Nephron (organoid): ENCODE results near the gene ZNF24.

Source experiments
- H3K27ac Mint-ChIP-seq, 3 experiments: 2 replicates each; pipeline ENCODE4 v1.8.0; 2020; ENCODE audit warnings: mixed read lengths in 3 of 3, mild to moderate bottlenecking in 2 of 3, moderate library complexity in 1 of 3
- H3K27me3 Mint-ChIP-seq: 2 replicates; pipeline ENCODE4 v1.8.0; 2021; ENCODE audit warnings: low read depth, mild to moderate bottlenecking, moderate library complexity, mixed read lengths
- H3K36me3 Mint-ChIP-seq: 2 replicates; pipeline ENCODE4 v1.8.0; 2020; ENCODE audit warnings: low read depth, mixed read lengths
- H3K4me1 Mint-ChIP-seq: 2 replicates; pipeline ENCODE4 v1.8.0; 2020; ENCODE audit warnings: mixed read lengths
- H3K4me3 Mint-ChIP-seq, 3 experiments: 2 replicates each; pipeline ENCODE4 v1.8.0; 2020; ENCODE audit warnings: mild to moderate bottlenecking in 3 of 3, mixed read lengths in 3 of 3, moderate library complexity in 2 of 3
- H3K9me3 Mint-ChIP-seq: 2 replicates; pipeline ENCODE4 v1.8.0; 2020; ENCODE audit warnings: mixed read lengths
- TF ChIP-seq, protein P1 (sequence below), 3 experiments: fragments of 200-600 bp; sonication (generic); IDR thresholded peaks; one replicate each; pipeline ENCODE4 v1.5.0; 2021; ENCODE audit warnings: antibody characterized with exemption in 3 of 3; ENCODE audit not compliant: unreplicated experiment in 3 of 3

Gene ZNF24

DNA sequence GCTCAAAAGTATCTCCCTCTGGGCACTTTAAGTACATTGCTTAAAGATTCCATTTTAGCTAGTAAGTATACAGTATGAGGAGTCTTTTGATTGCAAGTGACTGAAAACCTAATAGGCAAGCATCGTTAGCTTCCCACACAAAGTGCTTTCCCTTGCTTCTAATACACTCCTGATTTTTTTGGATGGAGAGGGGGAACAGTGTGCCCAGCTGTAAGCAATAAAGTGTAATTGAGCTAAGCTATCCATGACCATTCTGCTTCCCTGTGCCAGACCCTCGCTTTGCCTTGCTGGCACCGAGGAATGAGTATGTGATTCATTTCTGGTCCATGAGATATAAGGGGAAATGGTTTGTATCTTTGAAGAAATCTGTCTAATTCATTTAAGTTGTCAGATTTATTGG lies 3.8 kb upstream of the ZNF24 start:
- Mint-ChIP-seq H3K4me1 (peaks cover 27% of the 10 kb centered on the region), H3K27ac (no peak overlapping the region), H3K36me3 (peaks cover 4% of the 10 kb centered on the region), H3K9me3 (peaks cover 11% of the 10 kb centered on the region), H3K27me3 (no peaks in the 10 kb centered on the region), H3K4me3 (no peak overlapping the region)
- TF ChIP-seq, protein P1, sequence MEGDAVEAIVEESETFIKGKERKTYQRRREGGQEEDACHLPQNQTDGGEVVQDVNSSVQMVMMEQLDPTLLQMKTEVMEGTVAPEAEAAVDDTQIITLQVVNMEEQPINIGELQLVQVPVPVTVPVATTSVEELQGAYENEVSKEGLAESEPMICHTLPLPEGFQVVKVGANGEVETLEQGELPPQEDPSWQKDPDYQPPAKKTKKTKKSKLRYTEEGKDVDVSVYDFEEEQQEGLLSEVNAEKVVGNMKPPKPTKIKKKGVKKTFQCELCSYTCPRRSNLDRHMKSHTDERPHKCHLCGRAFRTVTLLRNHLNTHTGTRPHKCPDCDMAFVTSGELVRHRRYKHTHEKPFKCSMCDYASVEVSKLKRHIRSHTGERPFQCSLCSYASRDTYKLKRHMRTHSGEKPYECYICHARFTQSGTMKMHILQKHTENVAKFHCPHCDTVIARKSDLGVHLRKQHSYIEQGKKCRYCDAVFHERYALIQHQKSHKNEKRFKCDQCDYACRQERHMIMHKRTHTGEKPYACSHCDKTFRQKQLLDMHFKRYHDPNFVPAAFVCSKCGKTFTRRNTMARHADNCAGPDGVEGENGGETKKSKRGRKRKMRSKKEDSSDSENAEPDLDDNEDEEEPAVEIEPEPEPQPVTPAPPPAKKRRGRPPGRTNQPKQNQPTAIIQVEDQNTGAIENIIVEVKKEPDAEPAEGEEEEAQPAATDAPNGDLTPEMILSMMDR (IDR thresholded peaks at IDR 0.05; ENCODE audit: unreplicated experiment in 3 of 3) = no peak

DNA sequence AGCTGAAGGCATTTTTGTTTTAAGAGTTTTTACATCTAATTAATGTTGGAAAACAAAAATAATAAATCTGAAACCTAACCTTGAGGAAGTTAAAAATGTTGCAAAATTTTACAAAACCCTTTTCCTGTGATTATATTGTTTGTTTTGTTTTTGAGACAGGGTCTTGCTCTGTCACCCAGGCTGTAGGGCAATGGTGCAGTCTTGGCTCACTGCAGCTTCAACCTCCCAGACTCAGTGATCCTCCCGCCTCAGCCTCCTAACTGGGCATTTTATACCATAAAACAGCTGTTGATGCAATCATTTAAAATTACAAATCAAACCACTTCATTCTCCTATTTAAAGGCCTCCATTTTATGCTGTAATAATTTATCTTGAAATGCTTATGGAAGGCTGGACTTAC lies 1.7 kb upstream of the ZNF24 start:
- no peaks in the 10 kb centered on the region for H3K9me3 Mint-ChIP-seq
- peak overlapping the region; percentile 99 for H3K4me3 Mint-ChIP-seq
- H3K36me3 Mint-ChIP-seq = no peaks in the 10 kb centered on the region
- H3K27me3 Mint-ChIP-seq = no peaks in the 10 kb centered on the region
- TF ChIP-seq, protein P1 (IDR thresholded peaks at IDR 0.05; ENCODE audit: unreplicated experiment in 3 of 3) = no peak
- peaks cover 33% of the 10 kb centered on the region for H3K4me1 Mint-ChIP-seq
- H3K27ac Mint-ChIP-seq = peak overlapping the region; percentile 95 to 99 (median 96)

DNA sequence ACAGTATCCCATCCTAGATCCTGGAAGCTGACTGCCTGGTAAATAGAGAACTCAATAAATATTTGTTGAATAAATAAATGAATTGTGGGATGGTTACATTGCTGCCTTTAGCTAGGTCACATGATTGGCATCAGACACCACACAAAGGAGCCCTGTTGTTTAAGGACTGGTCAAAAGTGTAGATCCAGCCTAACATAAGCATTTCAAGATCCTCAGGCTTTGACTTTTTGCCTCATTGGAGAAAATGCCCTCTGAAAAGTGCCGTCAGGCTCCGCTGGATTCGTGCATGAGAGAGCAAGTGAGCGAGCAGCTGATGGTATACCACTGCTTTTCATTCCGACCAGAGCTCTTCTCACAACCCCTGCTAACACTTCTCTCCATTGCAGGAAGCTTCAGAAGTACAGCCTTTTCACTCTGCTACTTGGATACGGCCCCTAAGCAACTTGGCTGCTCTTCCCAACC lies 1.3 kb upstream of the ZNF24 start:
- peaks cover 33% of the 10 kb centered on the region for H3K4me1 Mint-ChIP-seq
- TF ChIP-seq, protein P1 (IDR thresholded peaks at IDR 0.05; ENCODE audit: unreplicated experiment in 3 of 3) = no peak

DNA sequence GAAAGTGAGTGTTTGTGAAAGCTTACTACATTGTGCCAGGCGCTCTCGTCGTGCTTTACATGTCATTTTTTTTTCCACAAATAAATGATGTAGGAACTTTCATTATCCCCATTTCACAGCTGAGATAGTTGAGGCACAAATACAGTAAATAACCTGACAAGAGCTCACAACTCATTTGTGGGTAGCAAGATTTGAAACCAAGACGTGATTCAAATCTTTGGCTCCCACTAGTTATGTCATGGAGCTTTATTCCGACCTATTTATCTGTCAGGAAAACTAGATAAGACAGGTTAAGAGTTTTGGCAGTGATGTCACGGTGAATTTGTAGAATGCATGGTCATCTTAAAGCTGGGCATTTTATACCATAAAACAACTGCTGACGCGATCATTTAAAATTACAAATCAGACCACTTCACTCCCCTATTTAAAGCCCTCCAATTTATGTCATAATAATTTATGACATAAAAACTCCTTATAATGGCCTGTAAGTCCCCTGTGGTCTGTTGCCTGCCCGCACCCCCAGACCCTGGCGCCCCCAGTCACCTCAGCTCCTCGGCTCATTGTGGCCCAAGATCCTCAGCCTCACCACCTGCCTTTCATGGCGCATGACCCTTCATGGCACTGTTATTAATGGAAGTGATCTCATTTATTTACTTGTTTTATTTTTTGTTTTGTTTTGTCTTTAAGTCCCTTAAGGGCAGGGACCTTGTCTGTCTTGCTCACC lies 678 bp upstream of the ZNF24 start:
- Mint-ChIP-seq H3K9me3 (no peaks in the 10 kb centered on the region), H3K4me3 (peak overlapping the region; percentile 99), H3K27ac (peak overlapping the region; percentile 95 to 99 (median 96)), H3K4me1 (peaks cover 33% of the 10 kb centered on the region), H3K36me3 (peaks cover 10% of the 10 kb centered on the region), H3K27me3 (no peaks in the 10 kb centered on the region)
- TF ChIP-seq, protein P1 (IDR thresholded peaks at IDR 0.05; ENCODE audit: unreplicated experiment in 3 of 3) = no peak

More for the DNA sequence above, 1.3 kb upstream of the ZNF24 start:
- Mint-ChIP-seq H3K9me3 (no peaks in the 10 kb centered on the region), H3K27ac (peak overlapping the region; percentile 95 to 99 (median 96)), H3K36me3 (peaks cover 4% of the 10 kb centered on the region), H3K27me3 (no peaks in the 10 kb centered on the region), H3K4me3 (peak overlapping the region; percentile 99)

DNA sequence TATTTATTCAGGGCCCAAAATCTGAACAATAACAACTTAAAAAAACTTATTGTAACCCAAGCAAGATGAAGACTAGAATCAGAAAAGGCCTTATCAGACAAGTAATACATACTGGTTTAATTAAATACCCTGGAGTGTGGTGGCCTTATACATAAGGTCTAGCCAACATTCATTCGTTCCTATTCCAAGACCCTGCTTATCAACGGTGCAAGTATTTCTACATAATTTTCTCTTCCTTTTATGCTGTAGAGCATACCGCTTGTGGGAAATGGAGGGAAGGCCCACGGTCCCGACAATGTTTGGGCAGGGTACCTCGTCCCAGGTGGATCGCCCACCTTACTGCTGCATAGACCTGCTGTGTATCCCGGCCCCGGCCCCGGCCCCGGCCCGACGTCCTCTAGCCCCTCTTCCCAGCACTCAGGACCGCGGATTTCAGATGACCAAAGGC lies 708 bp downstream of the ZNF24 start:
- H3K9me3 Mint-ChIP-seq = no peaks in the 10 kb centered on the region
- H3K27me3 Mint-ChIP-seq = no peaks in the 10 kb centered on the region
- peaks cover 33% of the 10 kb centered on the region for H3K4me1 Mint-ChIP-seq
- peak overlapping the region; percentile 95 to 99 (median 96) for H3K27ac Mint-ChIP-seq
- H3K4me3 Mint-ChIP-seq = peak overlapping the region; percentile 99
- peaks cover 24% of the 10 kb centered on the region for H3K36me3 Mint-ChIP-seq
- TF ChIP-seq, protein P1 (IDR thresholded peaks at IDR 0.05; ENCODE audit: unreplicated experiment in 3 of 3) = no peak

DNA sequence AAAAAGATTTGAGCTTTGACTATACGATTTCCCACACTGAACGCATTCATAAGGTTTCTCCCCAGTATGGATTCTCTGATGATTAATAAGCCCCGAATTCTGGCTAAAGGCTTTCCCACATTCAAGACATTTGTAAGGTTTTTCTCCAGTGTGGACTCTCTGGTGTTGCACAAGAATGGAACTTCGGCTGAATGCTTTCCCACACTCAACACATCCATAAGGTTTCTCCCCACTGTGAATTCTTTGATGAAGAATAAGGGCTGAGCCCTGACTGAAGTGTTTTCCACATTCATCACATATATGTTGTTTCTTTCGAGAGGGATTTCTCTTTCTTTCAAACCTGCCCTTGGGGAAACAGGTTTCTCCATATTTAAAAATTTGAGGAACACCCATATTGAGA lies 6.9 kb downstream of the ZNF24 start:
- Mint-ChIP-seq H3K27ac (no peak overlapping the region), H3K4me3 (no peak overlapping the region), H3K27me3 (no peaks in the 10 kb centered on the region), H3K36me3 (peaks cover 27% of the 10 kb centered on the region), H3K9me3 (no peaks in the 10 kb centered on the region), H3K4me1 (peaks cover under 1% of the 10 kb centered on the region)
- TF ChIP-seq, protein P1 (IDR thresholded peaks at IDR 0.05; ENCODE audit: unreplicated experiment in 3 of 3) = no peak
